CD14-positive monocyte (primary cell): ENCODE results near the gene CFAP61. TPM values are rescaled to one million over a fixed set of nuclear protein-coding genes. Genes with fewer than 3 reads are reported as not detected.

Source experiments
- DNase-seq, 3 donors: peaks; one replicate each; pipeline ENCODE4 v3.0.0-alpha.2; 2011 to 2022
- H2AFZ ChIP-seq: 2 replicates; pipeline ENCODE4 v1.6.0; 2012; ENCODE audit warnings: mild to moderate bottlenecking, low read depth, low read length, inconsistent platforms; ENCODE audit not compliant: insufficient read depth, poor library complexity, severe bottlenecking
- H3K27ac ChIP-seq, 2 donors: 1 replicate in 1 of 2; 2 replicates in 1 of 2; pipeline ENCODE4 v1.5.1; 2012 to 2013; ENCODE audit warnings: low read length in 2 of 2, control low read depth in 1 of 2, inconsistent platforms in 1 of 2, low read depth in 1 of 2, mild to moderate bottlenecking in 1 of 2
- H3K27me3 ChIP-seq, 2 donors: one replicate each; pipeline versions ENCODE4 v1.6.0 to v1.6.1; 2011 to 2013; ENCODE audit warnings: low read length in 2 of 2; ENCODE audit not compliant: control insufficient read depth in 2 of 2, insufficient read depth in 2 of 2
- H3K36me3 ChIP-seq, 2 donors: replicated peaks in 1 of 2; 1 replicate in 1 of 2; 2 replicates in 1 of 2; pipeline versions ENCODE4 v1.5.1 to v1.6.1; 2012 to 2013; ENCODE audit warnings: low read length in 2 of 2, control low read depth in 1 of 2, inconsistent platforms in 1 of 2, mild to moderate bottlenecking in 1 of 2; ENCODE audit not compliant: insufficient read depth in 2 of 2, control insufficient read depth in 1 of 2
- H3K4me1 ChIP-seq, 2 donors: 1 replicate in 1 of 2; 2 replicates in 1 of 2; pipeline versions ENCODE4 v1.5.1 to v1.6.1; 2012 to 2013; ENCODE audit warnings: low read length in 2 of 2, control low read depth in 1 of 2, inconsistent platforms in 1 of 2, mild to moderate bottlenecking in 1 of 2, moderate library complexity in 1 of 2; ENCODE audit not compliant: insufficient read depth in 2 of 2, control insufficient read depth in 1 of 2
- H3K4me2 ChIP-seq: replicated peaks from 2 replicates; pipeline ENCODE3; 2012; ENCODE audit warnings: low read length, moderate library complexity, mild to moderate bottlenecking; ENCODE audit not compliant: poor library complexity, severe bottlenecking; ENCODE audit errors: extremely low read depth
- H3K4me3 ChIP-seq, 3 experiments: fragments of 200-600 bp in 1 of 3; sonication (generic) in 1 of 3; replicated peaks in 1 of 3; 1 replicate in 2 of 3; 2 replicates in 1 of 3; pipeline ENCODE4 v1.5.1; 2011 to 2013; ENCODE audit warnings: low read length in 3 of 3, mild to moderate bottlenecking in 3 of 3, control low read depth in 2 of 3, low read depth in 2 of 3, inconsistent platforms in 1 of 3, moderate library complexity in 1 of 3
- H3K79me2 ChIP-seq: 2 replicates; pipeline ENCODE4 v1.6.0; 2012; ENCODE audit warnings: mild to moderate bottlenecking, control low read depth, inconsistent platforms, low read length, moderate library complexity; ENCODE audit not compliant: insufficient read depth
- H3K9ac ChIP-seq: 2 replicates; pipeline ENCODE4 v1.6.0; 2017; ENCODE audit warnings: low read length, mild to moderate bottlenecking; ENCODE audit not compliant: insufficient read depth, poor library complexity, severe bottlenecking
- H3K9me3 ChIP-seq, 2 donors: replicated peaks in 1 of 2; 1 replicate in 1 of 2; 2 replicates in 1 of 2; pipeline versions ENCODE4 v1.5.1 to v1.6.1; 2012 to 2013; ENCODE audit warnings: low read length in 2 of 2, control low read depth in 1 of 2; ENCODE audit not compliant: control insufficient read depth in 1 of 2, insufficient read depth in 1 of 2
- H4K20me1 ChIP-seq: 2 replicates; pipeline ENCODE4 v1.6.0; 2012; ENCODE audit warnings: mild to moderate bottlenecking, low read length, control low read depth, moderate library complexity; ENCODE audit not compliant: insufficient read depth
- H3K27ac Mint-ChIP-seq, 7 donors: one replicate each; pipeline ENCODE4 v1.8.0; 2020; ENCODE audit warnings: mild to moderate bottlenecking in 7 of 7, mixed read lengths in 7 of 7, moderate library complexity in 6 of 7, inconsistent platforms in 2 of 7
- H3K27me3 Mint-ChIP-seq, 3 donors: one replicate each; pipeline ENCODE4 v1.8.0; 2021 to 2022; ENCODE audit warnings: low read depth in 3 of 3, mild to moderate bottlenecking in 3 of 3, mixed read lengths in 3 of 3, moderate library complexity in 3 of 3, inconsistent platforms in 1 of 3
- H3K36me3 Mint-ChIP-seq, 2 donors: one replicate each; pipeline ENCODE4 v1.8.0; 2020; ENCODE audit warnings: mixed read lengths in 2 of 2, inconsistent platforms in 1 of 2, mild to moderate bottlenecking in 1 of 2
- H3K4me1 Mint-ChIP-seq: one replicate; pipeline ENCODE4 v1.8.0; 2020; ENCODE audit warnings: mild to moderate bottlenecking, mixed read lengths
- H3K4me3 Mint-ChIP-seq, 2 donors: one replicate each; pipeline ENCODE4 v1.8.0; 2020; ENCODE audit warnings: mild to moderate bottlenecking in 2 of 2, mixed read lengths in 2 of 2, moderate library complexity in 1 of 2
- H3K9me3 Mint-ChIP-seq, 7 donors: one replicate each; pipeline ENCODE4 v1.8.0; 2020 to 2022; ENCODE audit warnings: mixed read lengths in 7 of 7, mild to moderate bottlenecking in 6 of 7, moderate library complexity in 6 of 7, inconsistent platforms in 2 of 7
- WGBS: methylation state at CpG from one replicate; pipeline ENCODE4 v1.1.5; 2013; ENCODE audit warnings: missing lambda C conversion rate; ENCODE audit not compliant: insufficient coverage; 5-methylcytosine and 5-hydroxymethylcytosine counted together
- intact Hi-C, 2 donors: fragments of 100-400 bp; cut with micrococcal nuclease; formaldehyde crosslinking; loops; one replicate each; pipeline versions ENCODE4 v1.15.0 to v1.15.1; 2023
- polyA plus RNA-seq, 3 donors: library from polyadenylated mRNA; depleted of rRNA in 1 of 3; unstranded in 2 of 3; stranded (reverse) in 1 of 3; fragments of 300-500 nt in 2 of 3; fragments of >200 nt in 1 of 3; fragmentation: Illumina TruSeq in 2 of 3; gene quantifications; 1 replicate in 2 of 3; 2 replicates in 1 of 3; pipeline ENCODE4 v1.2.3, GENCODE V29; 2012 to 2021
- TF ChIP-seq, protein P1 (sequence below): fragments of 200-600 bp; IDR thresholded peaks from one replicate; pipeline ENCODE4 v1.8.0; 2022; ENCODE audit warnings: antibody characterized with exemption, mild to moderate bottlenecking

Gene CFAP61
- polyA plus RNA-seq, 3 donors = not detected

DNA sequence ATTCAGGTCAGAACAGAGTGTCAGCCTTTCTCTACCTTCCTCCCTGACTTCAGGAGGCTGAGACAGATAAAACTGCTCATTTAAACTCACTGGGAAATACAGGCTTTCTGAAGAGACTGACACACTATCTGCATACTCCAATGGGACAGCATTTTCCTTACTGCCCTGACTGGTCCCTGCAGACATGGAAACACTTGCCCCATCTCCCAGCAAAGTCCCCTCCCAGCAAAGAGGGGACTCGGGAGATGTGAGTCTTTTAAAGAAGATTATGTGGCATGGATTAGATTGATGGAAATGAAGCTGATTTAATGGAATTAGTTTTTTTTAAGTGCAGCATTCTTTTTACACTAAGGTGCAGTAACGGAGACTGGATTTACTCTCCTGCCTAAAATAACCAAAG lies 90.8 kb downstream of the CFAP61 start:
- Mint-ChIP-seq H3K9me3 (peaks cover 2 to 18% (median 5%) of the 10 kb centered on the region in 7 donors), H3K27ac (no peak overlapping the region), H3K27me3 (peaks cover 4 to 14% (median 13%) of the 10 kb centered on the region in 3 donors), H3K4me3 (no peak overlapping the region), H3K4me1 (no peaks in the 10 kb centered on the region), H3K36me3 (no peaks in the 10 kb centered on the region)
- no peaks in the 10 kb centered on the region for H3K4me1 ChIP-seq
- WGBS = no CpG with 5 or more reads among the region's 2 CpGs
- H2AFZ ChIP-seq = no peak overlapping the region
- no peaks in the 10 kb centered on the region for H3K79me2 ChIP-seq
- no peak overlapping the region for H3K4me3 ChIP-seq
- intact Hi-C loops = no loop called here
- no peak for DNase-seq
- no peaks in the 10 kb centered on the region for H3K36me3 ChIP-seq
- TF ChIP-seq, protein P1, sequence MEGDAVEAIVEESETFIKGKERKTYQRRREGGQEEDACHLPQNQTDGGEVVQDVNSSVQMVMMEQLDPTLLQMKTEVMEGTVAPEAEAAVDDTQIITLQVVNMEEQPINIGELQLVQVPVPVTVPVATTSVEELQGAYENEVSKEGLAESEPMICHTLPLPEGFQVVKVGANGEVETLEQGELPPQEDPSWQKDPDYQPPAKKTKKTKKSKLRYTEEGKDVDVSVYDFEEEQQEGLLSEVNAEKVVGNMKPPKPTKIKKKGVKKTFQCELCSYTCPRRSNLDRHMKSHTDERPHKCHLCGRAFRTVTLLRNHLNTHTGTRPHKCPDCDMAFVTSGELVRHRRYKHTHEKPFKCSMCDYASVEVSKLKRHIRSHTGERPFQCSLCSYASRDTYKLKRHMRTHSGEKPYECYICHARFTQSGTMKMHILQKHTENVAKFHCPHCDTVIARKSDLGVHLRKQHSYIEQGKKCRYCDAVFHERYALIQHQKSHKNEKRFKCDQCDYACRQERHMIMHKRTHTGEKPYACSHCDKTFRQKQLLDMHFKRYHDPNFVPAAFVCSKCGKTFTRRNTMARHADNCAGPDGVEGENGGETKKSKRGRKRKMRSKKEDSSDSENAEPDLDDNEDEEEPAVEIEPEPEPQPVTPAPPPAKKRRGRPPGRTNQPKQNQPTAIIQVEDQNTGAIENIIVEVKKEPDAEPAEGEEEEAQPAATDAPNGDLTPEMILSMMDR = no peak
- H4K20me1 ChIP-seq = no peaks in the 10 kb centered on the region
- H3K27me3 ChIP-seq = peaks cover 0 to 2% of the 10 kb centered on the region in 2 donors
- no peaks in the 10 kb centered on the region for H3K9me3 ChIP-seq
- H3K27ac ChIP-seq = no peak overlapping the region
- no peak overlapping the region for H3K4me2 ChIP-seq
- H3K9ac ChIP-seq = no peak overlapping the region

DNA sequence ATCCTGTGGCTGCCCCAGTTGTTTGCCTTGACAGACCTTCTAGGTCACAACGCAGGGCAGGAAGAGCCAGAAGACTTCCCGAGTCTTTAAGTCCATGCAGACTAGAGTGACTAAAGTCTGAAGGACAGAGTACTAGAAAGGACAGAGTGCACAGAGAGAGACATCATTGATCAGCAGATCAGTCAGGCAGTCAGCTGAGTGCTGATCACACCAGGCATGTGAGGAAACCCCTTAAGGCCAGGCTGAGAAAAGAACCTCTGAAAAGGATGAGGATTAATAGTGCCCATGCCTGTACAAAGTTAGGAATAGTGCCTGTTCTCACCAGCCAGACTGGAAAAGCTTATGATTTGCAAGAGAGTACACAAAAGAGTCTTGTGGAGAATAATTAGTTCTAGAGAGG lies 91.3 kb downstream of the CFAP61 start:
- Histone ChIP-seq H3K9ac (no peak overlapping the region), H3K27ac (no peak overlapping the region), H2AFZ (no peak overlapping the region), H3K36me3 (no peaks in the 10 kb centered on the region), H4K20me1 (no peaks in the 10 kb centered on the region), H3K4me3 (no peak overlapping the region), H3K27me3 (peaks cover 0 to 2% of the 10 kb centered on the region in 2 donors), H3K9me3 (no peaks in the 10 kb centered on the region), H3K4me1 (no peaks in the 10 kb centered on the region), H3K79me2 (no peaks in the 10 kb centered on the region), H3K4me2 (no peak overlapping the region)
- DNase-seq = no peak
- Mint-ChIP-seq H3K36me3 (no peaks in the 10 kb centered on the region), H3K4me1 (no peaks in the 10 kb centered on the region), H3K27me3 (peaks cover 4 to 17% (median 17%) of the 10 kb centered on the region in 3 donors), H3K4me3 (no peak overlapping the region), H3K9me3 (peaks cover 2 to 19% (median 5%) of the 10 kb centered on the region in 7 donors), H3K27ac (no peak overlapping the region)
- 89% methylated on average over 2 of the region's 2 CpGs for WGBS
- intact Hi-C loops = no loop called here
- TF ChIP-seq, protein P1 = no peak
